K562 (cell line): Measurements from ENCODE around the gene GKAP1.
"Not testable (repeated sequence)": the region's sequence is repeated elsewhere in the genome, so short reads cannot be mapped to it uniquely, and the experiment has no call there.

ENCODE experiments used
- CBX8 ChIP-seq: fragments of 200-600 bp; sonication (generic); IDR thresholded peaks from 2 replicates; pipeline ENCODE4 v1.6.1; 2012; ENCODE audit warnings: borderline replicate concordance, mixed run types, low read depth, mild to moderate bottlenecking, moderate library complexity, mixed read lengths, low read length, control low read depth, inconsistent platforms; ENCODE audit not compliant: poor library complexity, severe bottlenecking; ENCODE audit errors: extremely low read depth
- HMG20A ChIP-seq: fragments of 450-650 bp; formaldehyde crosslinking; conservative IDR thresholded peaks from 2 replicates; pipeline ENCODE4 v1.4.0; 2020; ENCODE audit warnings: mild to moderate bottlenecking, mixed read lengths
- MIER1 ChIP-seq: fragments of 450-650 bp; IDR thresholded peaks from 2 replicates; pipeline ENCODE4 v1.6.1; 2016; ENCODE audit warnings: antibody characterized with exemption, mild to moderate bottlenecking, low read depth
- SIRT6 ChIP-seq: IDR thresholded peaks from one replicate; pipeline ENCODE4 v1.6.1; 2012; ENCODE audit warnings: low read depth, mild to moderate bottlenecking, control low read depth, inconsistent platforms, low read length, moderate library complexity
- SPI1 ChIP-seq: IDR thresholded peaks from 2 replicates; pipeline ENCODE4 v1.6.1; 2011; ENCODE audit warnings: low read depth, low read length, control low read depth, borderline replicate concordance
- SRSF9 ChIP-seq: fragments of 200-400 bp; formaldehyde crosslinking; IDR thresholded peaks from 2 replicates; pipeline ENCODE4 v1.6.1; 2017; ENCODE audit warnings: low read depth, low read length, borderline replicate concordance
- ZNF184 ChIP-seq: sonication (generic); formaldehyde crosslinking; IDR thresholded peaks from 2 replicates; pipeline ENCODE4 v1.5.0; 2020; ENCODE audit warnings: missing genetic modification reagents
- TF ChIP-seq, protein P1 (sequence below): fragments of 250-450 bp; sonication (Bioruptor Pico); IDR thresholded peaks from 2 replicates; pipeline ENCODE4 v1.6.1; 2021; ENCODE audit warnings: mild to moderate bottlenecking
- TF ChIP-seq, protein P2 (sequence below), 3 experiments: IDR thresholded peaks in 2 of 3; conservative IDR thresholded peaks in 1 of 3; 2 replicates each; pipeline ENCODE4 v1.5.1; 2011 to 2012; ENCODE audit warnings: low read length in 3 of 3, mild to moderate bottlenecking in 3 of 3, control low read depth in 2 of 3, improper control_type of control experiment in 1 of 3, inconsistent platforms in 1 of 3, low read depth in 1 of 3, mixed read lengths in 1 of 3, moderate library complexity in 1 of 3; ENCODE audit not compliant: insufficient read depth in 2 of 3

DNA sequence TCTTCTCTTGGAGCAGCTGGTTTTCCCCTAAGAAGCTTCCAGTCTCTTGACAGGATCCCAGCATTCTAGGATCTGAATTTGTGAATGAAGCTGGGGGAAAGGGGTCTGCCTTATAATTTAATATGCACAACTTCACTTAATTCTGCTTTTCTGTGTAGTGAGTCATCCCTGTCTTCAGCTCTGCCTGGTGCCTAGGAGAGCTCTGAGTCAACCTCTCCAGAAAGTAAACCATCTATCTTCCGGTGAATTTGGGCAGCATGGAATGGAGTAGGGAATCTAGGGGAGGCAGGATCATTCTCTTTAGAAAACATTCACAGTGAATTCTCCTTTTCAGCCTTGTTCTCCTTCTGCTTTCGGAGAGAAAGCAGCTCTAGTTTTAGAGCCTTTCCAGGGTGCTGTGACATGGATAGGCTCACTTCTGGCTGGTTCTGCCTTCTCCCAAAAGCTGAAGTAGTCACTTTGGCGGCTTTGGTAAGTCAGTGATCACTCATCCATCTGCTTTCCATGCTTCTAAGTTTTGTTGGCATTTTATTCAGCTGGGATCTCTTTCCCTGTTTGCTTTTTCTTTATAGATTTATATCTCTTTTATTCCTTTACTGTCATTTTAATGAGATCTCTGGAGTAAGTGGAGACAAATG is 7.5 kb upstream of the GKAP1 start:
- TF ChIP-seq, protein P1, sequence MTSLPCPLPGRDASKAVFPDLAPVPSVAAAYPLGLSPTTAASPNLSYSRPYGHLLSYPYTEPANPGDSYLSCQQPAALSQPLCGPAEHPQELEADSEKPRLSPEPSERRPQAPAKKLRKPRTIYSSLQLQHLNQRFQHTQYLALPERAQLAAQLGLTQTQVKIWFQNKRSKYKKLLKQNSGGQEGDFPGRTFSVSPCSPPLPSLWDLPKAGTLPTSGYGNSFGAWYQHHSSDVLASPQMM = not testable (repeated sequence)
- TF ChIP-seq, protein P2, sequence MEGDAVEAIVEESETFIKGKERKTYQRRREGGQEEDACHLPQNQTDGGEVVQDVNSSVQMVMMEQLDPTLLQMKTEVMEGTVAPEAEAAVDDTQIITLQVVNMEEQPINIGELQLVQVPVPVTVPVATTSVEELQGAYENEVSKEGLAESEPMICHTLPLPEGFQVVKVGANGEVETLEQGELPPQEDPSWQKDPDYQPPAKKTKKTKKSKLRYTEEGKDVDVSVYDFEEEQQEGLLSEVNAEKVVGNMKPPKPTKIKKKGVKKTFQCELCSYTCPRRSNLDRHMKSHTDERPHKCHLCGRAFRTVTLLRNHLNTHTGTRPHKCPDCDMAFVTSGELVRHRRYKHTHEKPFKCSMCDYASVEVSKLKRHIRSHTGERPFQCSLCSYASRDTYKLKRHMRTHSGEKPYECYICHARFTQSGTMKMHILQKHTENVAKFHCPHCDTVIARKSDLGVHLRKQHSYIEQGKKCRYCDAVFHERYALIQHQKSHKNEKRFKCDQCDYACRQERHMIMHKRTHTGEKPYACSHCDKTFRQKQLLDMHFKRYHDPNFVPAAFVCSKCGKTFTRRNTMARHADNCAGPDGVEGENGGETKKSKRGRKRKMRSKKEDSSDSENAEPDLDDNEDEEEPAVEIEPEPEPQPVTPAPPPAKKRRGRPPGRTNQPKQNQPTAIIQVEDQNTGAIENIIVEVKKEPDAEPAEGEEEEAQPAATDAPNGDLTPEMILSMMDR (IDR thresholded peaks at IDR 0.05 in 2 of 3, conservative IDR thresholded peaks at IDR 0.05 in 1 of 3; ENCODE audit: insufficient read depth in 2 of 3, low read depth in 1 of 3, low read length in 3 of 3) = not testable (repeated sequence)
- not testable (repeated sequence) for TF ChIP-seq HMG20A (CRISPR knock-in tag); SIRT6; SRSF9; CBX8; SPI1; MIER1; ZNF184 (CRISPR knock-in tag)
